ENCODE results near the gene TPGS2.
"Not testable (repeated sequence)": the region's sequence is repeated elsewhere in the genome, so short reads cannot be mapped to it uniquely, and the experiment has no call there.

Gene TPGS2

GRCh38 chr18:36775396-36775795 lies 53.4 kb downstream of the TPGS2 start:
- DNase-seq (ENCODE audit: low read depth), result no peak

DNA sequence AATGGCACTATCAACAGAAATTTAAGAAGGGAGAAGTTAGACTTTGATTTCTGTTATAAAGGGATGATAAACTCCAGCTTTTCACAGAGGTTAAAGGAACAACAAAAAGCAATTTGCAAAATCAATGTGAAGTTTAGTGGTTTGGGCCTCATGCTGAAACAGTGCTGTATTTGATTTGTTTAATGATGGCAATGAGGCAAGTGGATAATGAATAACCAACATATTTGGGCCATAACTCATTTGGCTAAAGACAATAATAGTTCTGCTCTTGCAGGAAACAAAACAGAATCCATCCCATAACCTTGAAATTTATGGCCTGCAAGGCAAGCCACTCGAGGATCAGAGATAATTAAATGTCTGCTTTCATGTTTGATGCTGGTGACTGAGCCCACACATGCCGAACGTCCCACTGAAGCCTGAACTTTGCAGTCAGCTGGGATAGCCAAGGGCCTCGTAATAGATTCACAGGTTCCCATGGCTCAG lies 56.5 kb downstream of the TPGS2 start:
- no peak for DNase-seq (ENCODE audit: low read depth)

GRCh38 chr18:36771245-36771644 lies 57.6 kb downstream of the TPGS2 start:
- DNase-seq (ENCODE audit: low read depth), result no peak

DNA sequence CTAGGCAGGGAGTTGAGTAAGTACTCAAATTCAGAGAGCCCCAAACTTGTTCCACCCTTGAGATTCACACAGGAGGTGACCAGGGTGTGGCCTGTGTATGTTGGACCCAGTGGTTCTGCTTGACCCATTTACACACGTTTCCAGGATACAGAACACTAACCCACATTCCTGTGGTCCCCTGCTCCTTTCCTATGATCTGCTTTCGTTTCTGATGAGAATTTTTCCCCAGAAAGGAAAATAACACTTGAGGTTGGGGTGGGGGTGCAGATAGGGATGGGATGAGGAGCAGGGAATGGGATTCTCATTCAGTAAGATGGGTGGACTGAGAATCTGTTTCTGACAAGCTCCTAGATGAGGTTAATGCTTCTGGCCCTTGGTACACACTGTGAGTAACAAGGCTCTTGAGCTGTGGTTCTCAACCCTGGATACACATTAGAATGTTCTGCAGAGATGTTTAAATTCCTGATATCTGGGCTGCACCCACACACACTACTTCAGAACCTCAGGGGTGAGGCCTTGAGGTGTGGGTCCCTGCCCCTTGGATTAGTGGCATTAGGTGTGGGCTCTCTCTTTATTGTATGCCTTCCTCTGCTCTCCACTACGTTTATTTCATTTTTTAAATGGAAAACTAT lies 58.4 kb downstream of the TPGS2 start:
- DNase-seq (ENCODE audit: low read depth), result no peak

DNA sequence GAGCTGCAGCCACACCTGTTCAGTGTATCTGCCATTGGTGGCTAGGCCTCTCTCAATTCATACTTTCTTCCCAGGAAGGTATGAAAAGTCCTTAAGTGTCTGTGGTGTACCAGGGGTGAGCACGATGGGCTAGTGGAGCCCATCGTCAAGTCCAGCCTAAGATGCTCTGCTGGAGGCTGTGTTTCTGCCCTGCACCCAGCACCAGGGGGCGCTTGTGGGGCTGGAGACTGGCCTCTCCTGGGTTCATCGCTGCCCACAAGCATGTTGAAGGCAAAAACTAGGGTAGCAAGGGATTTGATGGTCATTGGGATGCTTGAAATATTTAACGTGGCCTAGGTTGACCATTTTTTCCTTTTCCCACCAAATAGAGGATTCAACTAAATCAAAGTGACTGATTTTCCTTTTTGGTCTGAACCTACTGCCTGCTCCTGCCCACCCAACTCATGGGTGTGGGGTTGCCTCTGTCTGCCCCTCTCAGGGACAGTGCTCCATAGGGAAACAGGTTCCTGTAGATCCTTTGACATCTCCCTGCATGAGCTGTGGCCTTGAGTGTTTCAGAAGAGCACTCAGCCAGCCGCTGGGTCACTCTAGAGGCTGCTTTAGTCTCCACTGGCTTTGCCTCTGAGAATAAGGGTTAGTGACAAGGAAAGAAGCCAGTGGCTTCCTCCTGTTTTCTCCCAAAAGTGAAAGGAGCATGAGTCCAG lies 59.0 kb downstream of the TPGS2 start:
- DNase-seq (ENCODE audit: low read depth), result no peak

DNA sequence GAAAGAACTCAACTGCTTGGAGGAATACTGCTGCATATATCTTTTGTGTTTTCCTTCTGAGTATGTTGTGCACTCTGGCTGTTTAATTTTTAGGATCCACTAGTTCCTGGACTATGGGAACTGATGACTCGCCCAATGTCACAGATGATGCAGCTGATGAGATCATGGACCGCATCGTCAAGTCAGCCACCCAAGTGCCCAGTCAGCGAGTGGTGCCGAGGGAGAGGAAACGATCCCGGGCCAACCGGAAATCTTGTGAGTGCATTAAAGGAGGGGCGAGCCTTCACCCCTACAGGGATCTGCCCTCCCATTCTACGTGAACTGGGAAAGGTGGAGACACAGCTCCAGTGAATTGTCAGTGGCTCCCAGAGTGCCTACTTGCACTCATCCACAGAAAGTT lies 59.6 kb downstream of the TPGS2 start:
- no peak for DNase-seq (ENCODE audit: low read depth)

- no peak for DNase-seq (ENCODE audit: low read depth)
Observed at GRCh38 chr18:36766836-36767235, 62.0 kb downstream of the TPGS2 start.

DNA sequence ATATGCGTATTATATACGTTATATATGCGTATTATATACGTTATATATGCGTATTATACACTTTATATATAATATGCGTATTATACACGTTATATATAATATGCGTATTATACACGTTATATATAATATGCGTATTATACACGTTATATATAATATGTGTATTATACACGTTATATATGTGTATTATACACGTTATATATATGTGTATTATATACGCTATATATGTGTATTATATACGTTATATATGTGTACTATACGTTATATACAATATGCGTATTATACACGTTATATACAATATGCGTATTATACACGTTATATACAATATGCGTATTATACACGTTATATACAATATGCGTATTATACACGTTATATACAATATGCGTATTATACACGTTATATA lies 65.8 kb downstream of the TPGS2 start:
- not testable (repeated sequence) for DNase-seq (ENCODE audit: low read depth)

GRCh38 chr18:36762074-36762473 lies 66.7 kb downstream of the TPGS2 start:
- no peak for DNase-seq (ENCODE audit: low read depth)

DNA sequence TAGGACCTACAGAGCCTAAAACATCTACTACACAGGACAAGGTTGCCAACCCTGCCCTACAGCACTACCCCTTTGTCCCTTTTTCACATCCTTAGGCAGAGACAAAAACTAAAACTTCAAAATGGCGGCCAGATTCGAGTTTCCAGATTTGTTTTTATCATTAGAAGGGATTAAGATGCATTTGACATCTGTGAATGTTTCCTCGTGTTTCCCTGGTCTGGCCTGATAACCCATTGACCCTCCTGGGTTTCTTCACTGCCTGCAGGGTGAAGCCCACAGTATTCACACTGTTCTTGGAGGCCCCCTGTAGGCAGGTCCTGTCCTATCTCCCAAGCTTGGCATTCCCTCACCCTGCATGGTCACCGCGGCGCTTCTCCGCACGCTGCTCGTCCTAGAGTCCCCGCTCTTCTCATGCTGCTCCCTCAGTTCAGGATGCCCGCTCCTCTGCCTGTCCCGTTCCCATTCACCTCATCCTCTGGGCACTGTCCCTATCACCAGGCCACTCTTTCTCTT lies 67.6 kb downstream of the TPGS2 start:
- no peak for DNase-seq (ENCODE audit: low read depth)

GRCh38 chr18:36760598-36760997 lies 68.2 kb downstream of the TPGS2 start:
- DNase-seq (ENCODE audit: low read depth), result no peak

DNA sequence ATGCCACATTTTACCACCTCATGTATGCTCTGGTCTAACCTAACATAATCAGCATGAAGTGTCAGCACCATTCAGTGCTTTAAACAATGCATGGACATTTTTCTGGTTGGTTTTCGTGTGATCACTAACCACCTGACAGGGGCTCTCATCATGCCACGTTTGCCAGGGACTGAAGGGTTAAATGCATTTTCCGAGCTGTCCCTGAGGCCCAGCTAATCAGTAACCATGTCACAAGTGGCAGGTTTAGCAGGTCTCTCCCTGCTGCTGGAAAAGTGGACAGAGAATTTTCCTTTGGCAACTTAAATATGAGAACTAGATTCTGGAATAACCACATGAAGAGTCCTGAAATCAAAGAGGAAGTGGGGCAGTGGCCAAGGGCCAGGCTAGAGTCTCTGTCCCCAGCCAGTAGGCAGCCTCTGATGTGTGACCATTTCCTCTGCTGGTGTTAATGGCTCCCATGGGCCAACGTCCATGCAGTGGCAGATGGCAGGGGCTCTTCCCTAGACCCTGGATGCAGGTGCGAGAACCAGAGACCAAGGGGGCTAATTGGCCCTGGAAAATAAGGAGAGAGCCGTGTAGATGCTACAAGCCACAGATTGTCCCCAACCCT lies 69.5 kb downstream of the TPGS2 start:
- no peak for DNase-seq (ENCODE audit: low read depth)

- DNase-seq (ENCODE audit: low read depth), result no peak
Observed at GRCh38 chr18:36758623-36759022, 70.2 kb downstream of the TPGS2 start.

DNA sequence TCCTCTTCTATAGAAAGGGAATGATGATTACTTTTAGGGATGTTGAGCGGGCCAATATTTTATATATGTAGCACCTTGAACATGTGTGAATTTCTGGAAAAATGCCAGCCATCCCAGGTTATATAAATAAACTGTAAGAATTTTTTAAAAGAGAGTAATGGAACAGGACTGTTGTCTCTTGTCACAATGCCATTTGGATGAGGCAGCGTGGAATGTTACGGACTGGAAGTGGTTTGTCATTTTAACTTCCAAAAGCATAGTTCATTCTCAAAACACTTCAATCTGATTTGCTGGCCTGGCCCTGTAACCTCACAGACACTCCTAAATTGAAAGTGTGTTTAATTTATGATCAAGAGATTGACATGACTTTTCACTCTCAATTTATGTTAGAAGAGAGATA lies 70.8 kb downstream of the TPGS2 start:
- no peak for DNase-seq (ENCODE audit: low read depth)

DNA sequence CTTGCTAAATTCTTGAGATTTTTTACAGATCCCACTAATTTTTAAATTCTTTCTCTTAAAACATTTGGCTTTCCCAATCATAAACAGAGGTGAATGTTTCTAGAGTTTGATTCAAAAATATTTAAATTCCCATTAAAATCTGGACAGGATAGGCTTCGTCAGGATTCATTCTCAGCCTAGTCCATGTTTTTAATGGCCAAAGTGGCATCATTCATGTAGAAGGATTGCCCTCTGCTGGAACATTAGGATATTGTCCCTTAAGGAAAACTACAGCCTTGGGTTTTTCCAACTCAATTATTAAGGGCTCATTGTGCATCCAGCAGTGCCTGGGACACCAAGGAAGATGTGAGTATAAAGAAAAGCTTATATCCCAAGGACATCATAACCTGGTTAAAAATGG lies 71.7 kb downstream of the TPGS2 start:
- no peak for DNase-seq (ENCODE audit: low read depth)

- no peak for DNase-seq (ENCODE audit: low read depth)
Observed at GRCh38 chr18:36756242-36756641, 72.6 kb downstream of the TPGS2 start.

DNA sequence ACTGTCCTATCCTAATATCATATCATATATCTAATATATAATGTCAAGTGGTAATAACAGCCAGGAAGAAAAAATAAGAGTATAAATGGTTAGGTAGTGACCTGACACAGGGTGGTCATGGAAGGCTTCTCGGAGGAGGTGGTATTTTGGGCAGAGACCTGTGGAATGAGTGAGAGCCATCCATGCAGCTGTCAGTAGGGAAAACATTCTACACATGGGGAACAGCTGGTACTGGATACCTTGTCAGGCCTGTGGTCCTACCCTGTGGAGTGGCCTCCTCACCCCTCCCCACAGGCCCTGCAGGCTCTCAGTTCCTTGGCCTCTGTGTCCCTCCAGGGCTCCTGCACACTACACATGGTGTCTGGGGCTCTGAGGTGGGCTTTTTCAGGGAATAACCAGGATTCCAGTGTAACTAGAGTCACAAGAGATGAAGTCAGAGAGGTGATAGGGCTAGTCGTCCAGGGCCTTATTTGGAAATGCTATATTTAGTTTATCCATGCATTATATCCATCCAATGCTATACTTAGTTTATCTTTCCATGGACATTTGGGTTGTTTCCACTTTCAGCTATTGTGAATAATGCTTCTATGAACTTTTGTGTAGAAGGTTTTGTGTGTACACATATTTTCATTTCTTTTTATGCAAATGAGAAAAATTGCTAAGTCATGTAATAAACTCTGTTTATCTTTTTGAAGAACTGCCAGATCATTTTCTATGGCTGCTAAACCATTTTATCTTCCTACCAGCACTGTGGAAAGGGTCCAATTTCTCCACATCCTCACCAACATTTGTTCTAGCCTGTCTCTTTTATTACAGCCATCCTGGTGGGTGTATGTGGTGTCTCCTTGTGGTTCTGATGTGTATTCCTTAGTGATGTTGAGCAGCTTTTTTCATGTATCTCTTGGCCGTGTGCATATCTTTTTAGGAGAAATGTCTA lies 75.6 kb downstream of the TPGS2 start:
- DNase-seq (ENCODE audit: low read depth), result no peak

DNA sequence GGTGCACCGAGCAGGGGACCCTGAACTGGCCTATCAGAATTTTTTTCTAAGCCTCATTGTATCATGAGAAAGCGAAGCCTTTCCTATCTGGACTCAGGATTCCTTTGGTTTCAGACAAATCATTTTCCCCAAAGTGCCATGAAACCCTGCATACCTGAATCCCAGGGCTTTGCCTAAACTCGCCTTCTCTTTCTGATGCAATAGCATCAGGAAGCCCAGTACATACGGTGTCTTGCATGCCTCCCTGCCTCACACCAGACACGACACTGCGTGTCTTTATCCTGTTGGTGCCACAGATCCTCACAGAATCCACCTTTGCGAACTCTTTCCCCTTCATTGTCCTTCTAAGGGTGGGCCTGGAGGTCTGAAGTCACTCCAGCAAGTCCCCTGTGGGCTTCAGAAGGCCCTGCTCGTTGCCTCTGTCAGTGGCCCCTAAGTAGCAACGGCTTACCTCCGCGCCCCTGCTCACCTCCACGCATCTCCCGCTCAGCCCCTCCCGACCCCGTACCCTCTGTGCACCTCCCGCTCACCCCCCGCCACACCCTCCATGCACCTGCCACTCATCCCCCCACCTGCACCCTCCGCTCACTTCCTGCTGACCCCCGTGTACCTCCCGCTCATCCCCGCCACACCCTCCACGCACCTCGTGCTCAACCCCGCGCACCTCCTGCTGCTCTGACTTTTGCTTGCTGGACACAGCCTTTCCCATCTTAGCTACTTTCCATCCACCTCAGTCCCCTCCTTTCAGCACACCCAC lies 83.4 kb downstream of the TPGS2 start:
- DNase-seq (ENCODE audit: low read depth), result no peak

- no peak for DNase-seq (ENCODE audit: low read depth)
Observed at GRCh38 chr18:36744261-36744876, 84.4 kb downstream of the TPGS2 start.

Data from stimulated activated CD8-positive, alpha-beta memory T cell treated with anti-CD3 and anti-CD28 coated beads, Interleukin-7, amount 100 ng/mL, for 24 hours (primary cell).